Amygdala (tissue), 56 donors: ENCODE results near the gene RTN4R.
"Not testable (repeated sequence)": the region's sequence is repeated elsewhere in the genome, so short reads cannot be mapped to it uniquely, and the experiment has no call there.

Experiments used
- DNase-seq, 56 donors: peaks; one replicate each; lab custom pipeline; 2025; lab: John Stamatoyannopoulos, UW

RTN4R gene

DNA sequence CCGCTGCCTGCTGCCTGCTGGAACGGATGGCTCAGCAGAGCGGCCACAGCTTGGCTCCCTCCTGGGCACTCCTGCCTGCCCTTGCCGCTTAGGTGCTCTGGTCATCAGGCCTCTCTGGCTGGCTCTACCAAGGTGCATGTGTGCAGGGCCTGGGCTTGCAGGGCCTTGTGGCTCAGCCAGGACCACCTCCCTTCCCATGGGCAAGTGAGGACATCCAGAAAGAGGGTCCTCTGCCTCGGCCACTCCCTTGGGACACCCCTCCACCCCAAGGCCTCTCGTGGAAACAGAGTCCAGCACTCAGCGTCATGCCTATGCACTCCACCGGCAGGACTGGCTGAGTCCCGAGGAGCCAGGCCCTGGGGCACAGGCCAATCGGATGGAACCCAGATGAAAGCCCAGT lies 6.3 kb upstream of the RTN4R start:
- not testable (repeated sequence) for DNase-seq

DNA sequence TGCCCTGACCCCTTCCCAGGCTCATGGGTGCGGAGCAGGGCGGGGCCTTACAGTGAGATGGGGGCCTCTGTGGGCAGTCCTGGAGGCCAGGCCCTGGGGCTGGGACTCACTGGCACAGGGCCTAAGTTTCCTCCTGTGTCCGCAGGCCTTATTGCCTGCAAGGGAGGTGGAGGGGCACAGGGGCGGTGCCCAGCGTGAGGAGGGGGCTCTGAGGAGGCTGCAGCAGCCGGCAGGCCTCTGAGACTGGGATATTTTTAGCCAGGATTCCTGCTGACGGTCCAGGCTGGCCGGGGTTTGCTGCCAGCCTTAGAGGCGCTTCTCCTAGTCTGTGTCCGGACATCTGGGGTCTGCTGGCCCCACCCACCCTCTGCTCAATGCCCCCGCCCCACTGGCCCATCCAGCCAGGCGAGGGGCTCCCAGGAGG lies 5.7 kb upstream of the RTN4R start:
- DNase-seq: no peak

DNA sequence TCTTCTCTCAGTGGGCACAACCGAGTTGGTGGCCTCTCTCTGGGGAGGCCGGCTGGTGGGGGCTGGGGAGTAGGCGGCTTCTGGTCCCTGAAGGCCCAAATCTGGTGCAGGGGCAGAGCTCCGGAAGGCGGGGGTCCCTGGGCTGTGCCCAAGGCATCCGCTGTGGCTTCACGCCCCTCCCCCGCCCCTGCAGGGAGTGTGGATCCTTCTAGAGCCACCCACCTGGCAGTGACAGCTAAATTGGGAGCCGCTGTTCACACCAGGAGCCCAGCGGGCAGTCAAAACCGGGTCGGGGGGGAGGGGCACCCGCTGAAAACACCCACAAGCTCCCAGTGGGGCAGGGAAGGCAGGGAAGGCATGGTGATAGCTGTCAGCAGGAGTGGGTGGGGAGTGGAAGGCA lies 4.6 kb upstream of the RTN4R start:
- peak in 3 of 56 donors; percentile 12 to 26 (median 25) for DNase-seq

DNA sequence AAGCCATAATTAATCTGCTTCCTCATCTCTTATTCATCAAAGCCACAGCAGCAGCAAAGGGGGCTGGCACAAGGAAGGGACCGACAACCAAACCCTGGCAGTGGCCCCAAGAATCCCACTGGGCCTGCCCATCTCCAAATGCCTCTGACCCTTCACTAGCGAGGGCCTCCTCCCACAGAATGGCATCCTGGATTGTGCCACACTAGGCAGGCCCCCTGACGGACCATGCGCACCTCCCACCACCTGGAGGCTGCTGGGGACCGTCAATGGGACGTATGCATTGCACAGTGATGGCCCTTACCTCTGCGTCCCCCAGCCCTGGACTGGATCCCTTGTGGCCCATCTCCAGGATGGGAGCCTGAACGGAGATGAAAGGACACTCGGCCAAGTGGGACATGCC lies 4.1 kb upstream of the RTN4R start:
- no peak for DNase-seq

DNA sequence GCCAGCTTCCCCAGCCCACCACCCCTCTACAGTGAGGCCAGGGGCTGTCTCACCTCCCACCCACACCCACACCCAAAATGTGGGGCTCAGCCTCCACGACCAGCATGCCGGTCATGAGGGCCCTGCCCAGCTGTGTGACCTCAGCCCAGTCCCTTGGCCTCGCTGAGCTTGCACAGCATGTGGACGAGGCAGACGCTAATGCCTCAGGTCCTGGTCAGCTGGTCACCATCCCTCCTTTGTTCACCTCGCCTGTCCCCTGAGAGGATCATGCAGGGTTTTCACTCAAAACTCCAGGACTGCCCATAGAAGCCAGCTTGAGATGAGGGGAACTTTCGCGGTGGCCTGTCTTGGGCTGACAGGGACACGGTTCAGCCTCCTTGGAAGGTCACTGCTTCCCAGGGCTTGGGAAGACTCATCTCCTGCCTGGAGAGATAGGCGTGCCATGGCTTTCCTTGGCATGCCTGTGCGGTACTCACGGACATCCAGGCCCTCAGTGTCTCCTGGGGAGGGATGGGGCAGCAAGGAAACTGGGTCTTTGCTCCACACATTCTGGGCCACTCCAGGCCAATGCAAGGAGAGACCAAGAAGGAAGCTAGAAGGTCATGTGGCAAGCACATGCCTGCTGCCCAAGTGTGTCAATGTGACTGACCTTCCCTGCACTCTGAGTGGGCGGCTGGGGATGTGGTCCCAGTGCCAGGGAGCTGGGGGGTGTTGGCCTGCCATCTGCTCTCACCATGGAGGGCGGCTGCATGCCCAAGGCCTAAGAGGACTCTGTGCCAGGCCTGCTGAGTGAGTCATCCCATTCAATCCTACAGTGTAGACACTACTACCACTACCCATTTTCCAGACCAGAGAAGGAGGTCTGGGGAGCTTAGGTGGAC lies 3.2 kb upstream of the RTN4R start:
- peak in 3 of 56 donors; percentile 9 to 23 (median 19) for DNase-seq

DNA sequence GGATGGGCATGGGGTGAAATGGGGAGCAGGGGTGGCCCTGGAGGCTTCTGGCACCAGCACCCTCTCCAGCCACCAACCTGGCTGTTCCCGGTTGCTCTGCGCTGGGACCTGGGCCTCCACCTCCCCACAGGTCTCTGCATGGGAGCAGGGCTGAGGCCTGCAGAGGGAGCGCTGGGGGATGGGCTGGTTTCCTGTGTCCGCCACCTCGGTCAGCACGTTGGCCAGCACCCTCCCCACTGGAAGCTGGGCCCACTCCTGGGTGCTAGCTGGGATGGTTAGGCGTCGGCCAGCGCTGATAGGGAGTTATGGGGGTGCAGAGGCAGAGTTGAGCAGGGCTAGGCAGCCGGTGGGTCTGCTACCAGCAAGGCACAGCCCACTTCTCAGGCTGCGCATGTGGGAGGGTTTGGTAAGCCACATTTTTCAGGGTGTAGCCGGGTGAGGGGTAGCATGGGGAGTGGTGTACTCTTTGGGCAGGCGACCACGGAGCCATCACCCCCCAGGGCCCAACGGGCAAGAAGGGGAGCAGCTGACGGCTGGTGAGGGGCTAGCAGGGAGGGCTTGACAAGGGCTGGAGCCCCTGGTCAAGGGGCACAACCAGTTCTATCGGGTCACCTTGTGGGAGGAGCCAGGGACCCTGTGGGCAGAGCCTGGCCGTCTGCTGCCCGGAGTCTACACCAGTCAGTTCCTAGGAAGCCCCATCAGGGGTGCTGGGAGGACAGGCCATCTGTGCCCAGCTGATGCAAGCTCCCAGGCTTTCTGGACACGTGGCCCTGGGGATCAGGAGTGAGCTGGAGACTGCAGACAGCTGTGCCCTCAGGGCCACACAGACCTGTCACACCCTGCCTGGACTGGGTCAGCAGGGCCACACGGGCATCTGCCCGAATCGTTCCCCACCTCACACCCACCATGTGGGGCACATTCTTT lies 2.3 kb upstream of the RTN4R start:
- not testable (repeated sequence) for DNase-seq

DNA sequence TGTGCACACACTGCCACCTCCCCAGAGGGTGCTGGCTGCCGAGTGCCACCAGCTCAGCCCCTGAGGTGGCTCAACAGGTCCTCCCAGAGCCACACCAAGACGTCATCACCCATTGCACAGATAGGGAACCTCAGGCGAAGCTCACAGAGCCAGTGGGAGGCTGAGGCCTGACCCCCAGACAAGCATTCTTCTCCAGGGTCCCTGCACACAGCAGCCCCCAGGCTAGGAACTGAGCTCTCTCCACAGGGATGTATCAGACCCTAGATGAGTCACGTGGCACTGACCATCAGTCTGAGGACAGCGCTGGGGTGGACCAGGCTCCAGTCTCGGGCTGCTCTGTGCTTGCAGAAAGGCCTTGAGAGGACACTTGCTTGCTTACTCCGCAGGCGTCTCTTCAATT lies 1.6 kb upstream of the RTN4R start:
- not testable (repeated sequence) for DNase-seq

DNA sequence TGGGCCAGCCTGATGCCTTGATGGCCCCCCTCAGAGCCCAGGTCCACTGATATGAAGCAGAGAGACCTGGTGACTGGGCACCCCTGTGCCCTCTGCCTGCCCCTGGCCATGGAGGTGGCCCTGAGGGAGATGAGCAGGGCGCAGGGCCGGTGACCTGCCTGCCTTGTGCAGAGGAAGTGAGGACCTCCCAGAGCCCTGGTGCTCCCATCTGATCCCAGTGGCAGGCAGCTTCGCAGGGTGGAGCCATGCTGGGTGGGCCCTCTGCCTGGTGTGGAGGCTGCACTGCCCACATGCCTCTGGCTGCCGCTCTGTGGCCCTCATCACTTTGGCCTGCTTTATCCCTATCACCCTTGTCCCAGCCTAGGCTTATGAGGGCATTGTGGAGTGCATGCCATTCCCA lies 1.1 kb upstream of the RTN4R start:
- DNase-seq: not testable (repeated sequence)

DNA sequence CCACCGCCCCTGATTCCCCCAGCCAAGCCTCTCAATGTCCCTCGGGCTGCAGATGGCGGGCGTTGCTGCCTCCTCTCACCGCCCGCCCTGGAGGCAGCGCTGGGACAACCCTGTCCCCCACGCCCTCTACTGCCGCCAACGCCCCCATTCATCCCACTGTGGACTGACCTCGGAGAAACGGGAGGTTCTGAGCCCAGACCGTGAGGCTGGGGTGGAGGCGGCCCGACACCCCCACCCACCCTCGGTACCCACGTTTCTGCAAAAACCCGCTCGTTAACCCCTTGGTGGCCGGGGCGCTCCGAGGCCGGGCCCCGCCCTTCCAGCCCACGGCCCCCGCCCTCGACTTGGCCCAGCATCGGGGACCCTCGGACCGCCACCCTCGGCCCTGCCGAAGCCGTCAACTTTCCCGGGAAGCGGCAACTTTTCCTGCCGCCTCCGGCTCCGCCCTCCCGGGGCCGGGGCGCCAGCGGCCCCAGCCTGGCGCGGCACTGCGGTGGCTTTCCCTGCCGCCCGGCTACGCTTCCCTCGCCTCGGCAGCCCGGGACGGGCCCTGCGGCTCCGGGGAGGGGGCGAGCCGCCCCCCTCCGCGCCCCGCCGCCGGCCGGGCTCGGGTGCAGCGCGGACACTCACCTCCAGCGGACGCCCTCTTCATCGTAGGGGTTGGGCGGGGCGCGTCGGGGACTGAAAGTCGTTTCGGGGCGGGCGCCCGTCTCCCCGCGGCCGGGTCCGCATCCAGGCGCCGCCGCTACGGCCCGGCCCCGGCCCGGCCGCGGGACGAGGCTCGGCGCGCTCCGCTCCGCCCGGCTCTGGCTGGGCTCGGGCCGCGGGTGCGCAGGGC lies 458 bp downstream of the RTN4R start:
- no peak for DNase-seq

DNA sequence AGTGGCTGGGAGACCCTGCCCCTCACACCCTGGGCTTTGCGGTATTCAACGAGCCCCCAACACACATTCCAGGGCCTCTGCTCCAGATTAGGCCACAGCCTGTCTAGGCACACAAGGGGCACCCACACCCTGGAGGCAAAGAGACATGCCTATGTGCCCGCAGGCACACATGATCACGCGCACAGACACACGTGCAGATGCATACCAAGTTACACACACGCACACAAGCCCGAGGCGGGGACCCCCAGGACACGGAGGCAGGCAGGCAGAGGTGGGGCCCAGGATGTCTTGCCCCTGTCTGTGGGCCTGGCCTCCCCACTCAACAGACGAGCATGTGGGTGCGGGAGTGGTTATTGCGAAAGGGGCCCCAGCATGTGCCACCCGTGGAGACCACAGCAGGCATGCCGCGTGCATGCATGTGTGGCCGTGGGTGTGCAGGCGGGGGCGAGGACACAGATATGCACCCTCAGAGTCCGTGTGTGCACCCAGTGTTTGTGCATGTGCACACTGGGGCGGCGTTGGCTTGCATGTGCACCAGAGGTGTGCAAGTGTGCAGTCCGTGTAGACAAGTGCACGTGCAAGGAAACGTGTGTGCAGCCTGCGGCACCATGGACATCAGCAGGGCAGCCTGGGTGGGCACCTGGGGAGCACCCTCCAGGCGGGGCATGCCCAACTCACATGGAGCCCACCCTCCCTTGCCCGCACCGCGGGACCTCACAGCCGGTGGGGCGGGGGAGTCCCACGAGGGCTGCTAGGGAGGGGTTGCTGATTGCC lies 1.3 kb downstream of the RTN4R start:
- peak in 2 of 56 donors; percentile 18 to 43 for DNase-seq

DNA sequence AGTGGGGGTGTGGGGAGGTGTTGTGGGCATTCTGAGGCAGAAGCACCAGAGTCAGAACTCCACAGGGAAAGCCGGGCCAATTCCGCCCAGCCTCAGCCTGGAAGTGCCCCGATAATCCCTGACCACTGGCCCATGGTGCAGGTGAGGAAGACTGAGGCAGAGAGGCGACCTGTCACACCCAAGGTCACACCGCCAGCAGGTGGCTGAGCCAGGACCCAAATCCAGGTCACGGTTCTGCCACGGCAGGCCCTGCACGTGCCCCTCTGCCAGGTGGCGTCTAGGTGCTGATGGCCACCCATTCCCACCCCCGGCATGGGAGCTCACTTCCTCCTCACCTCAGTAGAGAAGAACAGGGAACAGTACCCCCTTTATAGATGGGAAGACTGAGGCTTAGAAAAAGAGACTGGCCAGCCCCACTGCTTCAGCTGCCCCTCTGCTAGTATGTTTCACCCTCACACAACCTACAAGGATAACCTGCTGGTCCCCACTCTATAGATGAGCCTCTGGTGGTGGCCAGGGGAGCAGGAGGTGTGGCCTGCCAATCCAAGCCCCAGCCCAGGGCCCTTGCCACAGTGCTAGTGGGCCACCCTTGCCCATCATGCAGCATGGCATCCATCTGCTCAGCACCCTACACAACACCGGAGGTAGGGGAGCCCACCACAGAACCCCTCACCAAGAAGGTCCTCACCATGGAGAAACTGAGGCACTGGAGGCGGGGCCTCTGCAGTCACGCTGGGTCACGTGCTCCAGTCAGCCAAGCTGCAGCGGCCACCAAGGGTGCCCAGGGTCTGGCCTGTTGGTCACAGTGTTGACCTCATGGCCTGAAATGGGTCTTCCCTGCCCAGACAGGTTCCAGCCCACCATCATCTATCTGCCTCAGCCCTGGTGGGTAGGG lies 2.1 kb downstream of the RTN4R start:
- not testable (repeated sequence) for DNase-seq

DNA sequence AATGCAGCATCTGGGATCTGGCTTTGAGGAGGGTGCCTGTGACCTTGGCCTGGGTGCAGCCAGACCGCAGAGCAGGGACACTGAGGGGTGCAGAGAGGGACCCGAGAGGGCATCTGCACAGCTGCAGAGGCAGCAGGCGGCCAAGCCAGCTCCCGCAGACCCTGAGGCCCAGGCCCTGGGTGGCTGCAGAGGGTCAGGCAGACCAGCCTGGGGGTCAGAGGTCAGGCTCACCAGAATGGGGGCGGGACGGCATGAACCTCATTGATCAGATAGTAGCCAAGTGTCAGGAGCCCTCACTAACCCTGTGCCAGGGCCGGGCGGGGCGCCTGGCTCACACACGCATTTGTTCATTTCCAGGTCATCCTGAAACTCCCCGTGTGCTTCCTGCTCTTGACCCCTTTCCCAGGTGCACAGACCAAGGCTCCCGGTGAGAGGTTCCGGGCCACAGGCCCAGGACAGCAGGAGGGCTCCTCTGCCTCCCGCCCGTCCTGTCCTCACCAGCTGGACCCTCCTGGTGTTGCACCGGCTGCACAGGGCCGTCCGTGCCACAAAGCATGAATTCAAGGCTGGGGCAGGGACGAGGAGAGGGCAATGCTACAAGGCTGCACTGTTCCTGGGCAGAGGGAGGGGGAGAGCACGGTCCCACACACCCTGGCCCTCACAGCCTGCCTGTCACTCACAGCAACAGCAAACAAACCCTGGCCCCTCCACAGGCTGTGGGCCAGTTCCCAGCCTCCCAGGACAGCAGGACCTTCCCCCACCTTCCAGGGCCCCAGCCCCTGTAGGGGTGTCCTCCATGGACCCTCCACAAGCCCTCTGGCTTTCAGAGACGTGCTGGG lies 3.3 kb downstream of the RTN4R start:
- peak in 34 of 56 donors; percentile 18 to 83 (median 50) for DNase-seq

DNA sequence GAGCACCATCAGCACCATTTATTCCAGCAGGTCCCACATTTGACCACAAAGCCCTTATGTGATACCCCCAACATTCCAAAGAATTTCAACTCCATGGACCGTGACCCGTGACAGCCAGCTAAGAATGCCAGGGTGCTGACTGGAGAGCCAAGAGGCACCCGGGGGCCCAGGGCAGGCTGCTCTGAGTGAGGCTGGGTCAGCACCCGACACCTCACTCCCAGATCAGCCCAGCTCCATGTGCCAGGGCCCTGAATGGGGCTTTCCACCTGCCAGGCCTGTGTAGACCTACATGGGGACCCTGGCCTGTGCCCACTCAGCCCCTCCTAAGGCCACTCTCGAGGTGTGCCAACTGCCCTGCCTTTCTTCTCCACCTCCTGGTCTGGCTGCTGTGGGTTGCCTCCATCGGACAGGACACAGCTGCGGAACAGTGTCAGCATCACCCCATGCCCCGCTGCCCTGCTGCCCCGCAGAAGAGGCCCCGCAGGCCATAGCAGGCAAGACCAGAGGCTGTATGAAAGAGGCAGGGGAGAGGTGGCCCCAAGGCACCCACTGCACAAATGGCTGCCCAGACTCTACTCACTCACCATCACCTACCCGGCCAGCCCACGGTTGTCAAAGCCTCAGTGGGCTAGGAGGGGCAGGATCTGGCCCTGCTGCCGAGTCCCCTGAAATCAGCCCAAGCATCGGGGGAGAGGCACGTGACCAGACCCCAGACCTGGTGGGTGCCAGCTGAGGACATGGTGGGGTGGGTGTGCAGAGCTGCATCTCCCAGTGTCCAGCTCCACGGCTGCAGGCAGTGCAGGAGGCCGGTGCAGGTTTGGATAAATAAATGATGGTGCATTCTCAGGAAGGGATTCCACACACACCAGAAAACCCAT lies 4.5 kb downstream of the RTN4R start:
- not testable (repeated sequence) for DNase-seq

DNA sequence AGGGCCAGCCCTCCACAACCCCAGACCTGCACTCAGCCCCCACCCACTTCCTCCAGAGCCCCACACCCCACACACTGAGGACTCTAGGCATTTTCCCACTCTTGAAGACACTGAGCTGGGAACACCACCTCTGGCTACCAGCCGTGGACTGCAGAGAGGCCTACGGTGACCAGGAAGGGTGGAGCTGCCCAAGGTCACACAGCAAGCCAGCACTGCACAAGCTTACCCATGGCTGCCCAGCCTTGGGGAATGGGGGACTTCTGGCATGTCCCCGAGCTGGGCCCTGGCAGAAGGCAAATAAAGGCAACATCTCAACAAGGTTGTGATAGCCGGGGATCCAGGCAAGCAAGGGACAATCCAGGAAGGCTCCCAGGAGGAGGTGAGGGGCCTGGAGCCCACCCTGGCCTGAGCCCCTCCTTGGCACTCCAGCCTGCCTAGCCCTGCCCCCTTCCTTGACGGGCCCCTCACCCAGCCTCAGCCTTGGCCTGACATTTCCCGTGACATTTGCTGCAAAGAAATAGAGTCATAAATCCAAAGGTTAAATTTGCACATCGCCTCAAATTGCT lies 5.5 kb downstream of the RTN4R start:
- no peak for DNase-seq

DNA sequence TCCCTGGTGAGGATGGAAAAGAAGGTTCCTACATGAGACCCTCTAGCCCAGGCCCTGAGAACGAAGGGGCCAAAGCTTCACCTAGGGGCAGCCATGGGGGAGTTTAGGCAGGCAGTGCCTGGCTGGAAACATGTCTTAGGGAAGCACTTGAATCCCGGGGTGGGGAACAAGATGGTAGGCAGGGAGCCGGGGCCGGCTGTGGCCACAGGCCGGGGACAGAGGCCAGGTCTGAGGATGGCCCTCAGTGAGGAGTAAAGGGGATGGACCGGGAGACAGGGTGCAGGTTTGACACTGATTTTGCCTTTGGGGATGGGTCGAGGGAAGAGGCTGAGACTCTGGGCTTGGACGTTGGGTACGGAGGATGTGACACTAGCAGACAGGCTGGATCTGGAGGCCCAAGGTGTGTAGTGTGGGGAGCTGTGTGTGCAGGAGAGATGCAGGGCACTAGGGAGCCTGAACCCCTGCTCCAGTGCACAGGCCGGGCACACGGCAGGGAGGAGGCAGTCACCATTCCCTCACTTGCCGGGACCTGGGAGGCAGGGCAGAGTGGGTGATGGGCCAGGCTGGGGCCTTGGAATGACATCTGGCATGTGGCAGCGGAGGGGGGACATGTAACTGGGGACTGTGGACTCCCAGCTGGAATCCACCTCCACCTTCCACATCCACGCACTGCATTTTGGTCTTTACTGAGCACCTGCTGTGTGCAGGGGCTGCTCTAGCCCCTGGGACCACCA lies 6.1 kb downstream of the RTN4R start:
- DNase-seq: no peak
